K562 (cell line): ENCODE measurements around the gene ERP44. TPM values are rescaled to one million over a fixed set of nuclear protein-coding genes. Genes with fewer than 3 reads are reported as not detected.
A peak's percentile ranks its signal among the peaks of the same experiment; 100 is the strongest.

Experiments used
- JUND ChIP-seq, 2 experiments: IDR thresholded peaks; 2 replicates in 1 of 2; 3 replicates in 1 of 2; pipeline ENCODE4 v1.6.1; 2011; ENCODE audit warnings: borderline replicate concordance in 2 of 2, low read depth in 2 of 2, low read length in 2 of 2, improper control_type of control experiment in 1 of 2, missing biosample characterization in 1 of 2, missing genetic modification characterization in 1 of 2, missing genetic modification reagents in 1 of 2
- KAT2B ChIP-seq: IDR thresholded peaks from one replicate; pipeline ENCODE4 v1.6.1; 2012; ENCODE audit warnings: low read depth, mild to moderate bottlenecking, control low read depth, inconsistent platforms, low read length, moderate library complexity
- KHSRP ChIP-seq: fragments of 450-650 bp; IDR thresholded peaks from 2 replicates; pipeline ENCODE4 v1.6.1; 2017
- LCOR ChIP-seq: sonication (generic); formaldehyde crosslinking; IDR thresholded peaks from 2 replicates; pipeline ENCODE4 v1.8.0; 2022; ENCODE audit warnings: mild to moderate bottlenecking, missing genetic modification reagents
- POLR2AphosphoS5 ChIP-seq: IDR thresholded peaks from 2 replicates; pipeline ENCODE4 v1.6.1; 2011; ENCODE audit warnings: mild to moderate bottlenecking, low read depth, low read length, moderate library complexity; ENCODE audit not compliant: control insufficient read depth, insufficient read depth
- POLR2B ChIP-seq: fragments of 450-650 bp; IDR thresholded peaks from 2 replicates; pipeline ENCODE4 v1.6.1; 2018; ENCODE audit warnings: low read depth; ENCODE audit not compliant: partially characterized antibody
- RBBP5 ChIP-seq: fragments of 200-600 bp; sonication (generic); IDR thresholded peaks from 2 replicates; pipeline ENCODE4 v1.6.1; 2012; ENCODE audit warnings: borderline replicate concordance, mild to moderate bottlenecking, low read length, control low read depth, inconsistent platforms; ENCODE audit not compliant: insufficient read depth, poor library complexity, severe bottlenecking
- SMAD2 ChIP-seq: fragments of 150-350 bp; IDR thresholded peaks from 2 replicates; pipeline ENCODE4 v1.6.1; 2014; ENCODE audit warnings: low read depth, mild to moderate bottlenecking, low read length
- SMARCA4 ChIP-seq: fragments of 450-650 bp; IDR thresholded peaks from 2 replicates; pipeline ENCODE4 v1.6.1; 2016
- TCF7 ChIP-seq: sonication (generic); IDR thresholded peaks from 2 replicates; pipeline ENCODE4 v1.6.1; 2016; ENCODE audit warnings: antibody characterized with exemption, borderline replicate concordance
- WHSC1 ChIP-seq: IDR thresholded peaks from one replicate; pipeline ENCODE4 v1.6.1; 2012; ENCODE audit warnings: low read length, control low read depth, inconsistent platforms
- ZKSCAN8 ChIP-seq: fragments of 200-800 bp; sonication (Bioruptor generic); IDR thresholded peaks from 2 replicates; pipeline ENCODE4 v1.6.1; 2016; ENCODE audit warnings: missing genetic modification characterization, missing compliant biosample characterization
- ZNF263 ChIP-seq: sonication (generic); formaldehyde crosslinking; IDR thresholded peaks from 2 replicates; pipeline ENCODE4 v1.8.0; 2022; ENCODE audit warnings: mild to moderate bottlenecking, missing genetic modification reagents, borderline replicate concordance
- polyA plus RNA-seq, 8 experiments: library from polyadenylated mRNA; depleted of rRNA in 4 of 8; stranded (reverse) in 5 of 8; unstranded in 3 of 8; fragments of >200 nt; fragmentation: Nextera tagmentation in 2 of 8; fragmentation: Illumina TruSeq in 1 of 8; extraction: Ambion mirVana in 2 of 8; extraction: Trizol in 1 of 8; gene quantifications; 2 replicates each; pipeline versions ENCODE4 v1.2.1 to v1.2.3, GENCODE V29; 2011 to 2014; ENCODE audit warnings: inconsistent platforms in 1 of 8, missing spikeins in 1 of 8
- total RNA-seq, 7 experiments: library from RNA; depleted of rRNA in 6 of 7; stranded (reverse); fragments of >200 nt in 6 of 7; fragmentation: Illumina TruSeq in 2 of 7; extraction: Trizol in 2 of 7; gene quantifications; 2 replicates each; pipeline versions ENCODE4 v1.2.1 to v1.2.3, GENCODE V29; 2011 to 2021; ENCODE audit warnings: low replicate concordance in 1 of 7
- TF ChIP-seq, protein P1 (sequence below): fragments of 450-650 bp; formaldehyde crosslinking; IDR thresholded peaks from 2 replicates; pipeline ENCODE4 v1.4.0; 2020; ENCODE audit warnings: mild to moderate bottlenecking, moderate library complexity
- TF ChIP-seq, protein P2 (sequence below): fragments of 450-650 bp; IDR thresholded peaks from 2 replicates; pipeline ENCODE4 v1.6.1; 2016; ENCODE audit warnings: missing biosample characterization, missing genetic modification characterization
- TF ChIP-seq, protein P3 (sequence below): fragments of 450-650 bp; IDR thresholded peaks from 2 replicates; pipeline ENCODE4 v1.6.1; 2016; ENCODE audit warnings: borderline replicate concordance
- TF ChIP-seq, protein P4 (sequence below): fragments of 250-450 bp; sonication (Bioruptor Pico); IDR thresholded peaks from 2 replicates; pipeline ENCODE4 v1.9.0; 2021; ENCODE audit warnings: mild to moderate bottlenecking, inconsistent platforms
- TF ChIP-seq, protein P5 (sequence below): sonication (generic); formaldehyde crosslinking; IDR thresholded peaks from 2 replicates; pipeline ENCODE4 v1.8.0; 2022; ENCODE audit warnings: missing genetic modification reagents, mild to moderate bottlenecking, moderate library complexity, borderline replicate concordance

Gene ERP44
- total and polyA plus RNA-seq, 9 of the 15 experiments (the other 6 are each of a cell fraction or from before 2014, with no cell fraction given), result 9.2 to 23.4 (median 13.6) TPM

DNA sequence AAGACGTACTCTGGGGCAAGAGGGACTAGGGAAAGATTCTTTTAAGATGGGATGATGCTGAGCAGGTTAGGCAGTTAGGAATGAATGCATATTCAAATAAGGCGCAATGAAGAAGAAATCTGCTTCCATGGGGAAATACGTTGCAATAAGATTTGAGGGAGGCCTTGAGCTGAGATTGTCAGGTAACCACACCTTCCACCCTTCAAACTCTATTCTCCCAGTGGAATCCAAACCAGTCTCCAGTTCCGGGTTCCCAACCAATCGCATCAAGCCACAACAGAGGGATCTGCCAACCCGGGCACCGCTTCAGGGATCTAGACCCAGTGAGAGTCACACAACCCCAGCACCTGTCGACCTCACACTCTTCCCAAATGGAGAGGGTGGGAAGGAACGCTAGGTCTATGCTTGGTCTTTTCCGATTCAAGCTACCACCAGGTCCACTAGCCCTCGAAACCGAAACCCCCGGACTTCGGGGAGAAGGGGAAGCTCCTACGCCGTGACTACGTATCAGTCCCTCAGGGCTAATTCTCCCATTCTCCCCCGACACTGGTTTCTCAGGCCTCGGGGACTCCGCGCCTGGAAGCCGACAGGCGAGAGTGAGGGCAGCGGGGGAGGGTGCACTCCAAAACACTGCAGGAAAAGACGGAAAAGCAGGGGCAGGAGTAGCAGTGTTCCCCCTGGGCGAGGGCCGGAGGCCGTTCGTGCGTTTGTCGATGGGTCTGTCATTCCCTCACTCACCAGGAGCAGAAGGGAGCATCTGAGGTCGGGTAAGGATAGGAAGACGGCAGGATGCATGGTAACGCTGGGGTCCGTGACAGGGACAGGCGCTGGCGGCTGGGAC lies 534 bp downstream of the ERP44 start (continued):
- TF ChIP-seq, protein P1, sequence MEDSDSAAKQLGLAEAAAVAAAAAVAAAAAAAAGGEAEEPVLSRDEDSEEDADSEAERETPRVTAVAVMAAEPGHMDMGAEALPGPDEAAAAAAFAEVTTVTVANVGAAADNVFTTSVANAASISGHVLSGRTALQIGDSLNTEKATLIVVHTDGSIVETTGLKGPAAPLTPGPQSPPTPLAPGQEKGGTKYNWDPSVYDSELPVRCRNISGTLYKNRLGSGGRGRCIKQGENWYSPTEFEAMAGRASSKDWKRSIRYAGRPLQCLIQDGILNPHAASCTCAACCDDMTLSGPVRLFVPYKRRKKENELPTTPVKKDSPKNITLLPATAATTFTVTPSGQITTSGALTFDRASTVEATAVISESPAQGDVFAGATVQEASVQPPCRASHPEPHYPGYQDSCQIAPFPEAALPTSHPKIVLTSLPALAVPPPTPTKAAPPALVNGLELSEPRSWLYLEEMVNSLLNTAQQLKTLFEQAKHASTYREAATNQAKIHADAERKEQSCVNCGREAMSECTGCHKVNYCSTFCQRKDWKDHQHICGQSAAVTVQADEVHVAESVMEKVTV (CRISPR knock-in tag), result 0 out of 2 replicates have a peak, but pooled peaks have one; percentile 9
- TF ChIP-seq SMARCA4, result 0 out of 2 replicates have a peak, but pooled peaks have one; percentile 10
- no peak for TF ChIP-seq SMAD2
- no peak for TF ChIP-seq WHSC1
- TF ChIP-seq, protein P2, sequence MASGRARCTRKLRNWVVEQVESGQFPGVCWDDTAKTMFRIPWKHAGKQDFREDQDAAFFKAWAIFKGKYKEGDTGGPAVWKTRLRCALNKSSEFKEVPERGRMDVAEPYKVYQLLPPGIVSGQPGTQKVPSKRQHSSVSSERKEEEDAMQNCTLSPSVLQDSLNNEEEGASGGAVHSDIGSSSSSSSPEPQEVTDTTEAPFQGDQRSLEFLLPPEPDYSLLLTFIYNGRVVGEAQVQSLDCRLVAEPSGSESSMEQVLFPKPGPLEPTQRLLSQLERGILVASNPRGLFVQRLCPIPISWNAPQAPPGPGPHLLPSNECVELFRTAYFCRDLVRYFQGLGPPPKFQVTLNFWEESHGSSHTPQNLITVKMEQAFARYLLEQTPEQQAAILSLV (tag), result no peak
- TF ChIP-seq KAT2B, result no peak
- no peak for TF ChIP-seq TCF7
- 0 out of 2 replicates have a peak, but pooled peaks have one; percentile 3 for TF ChIP-seq ZNF263
- TF ChIP-seq POLR2B, result no peak
- TF ChIP-seq, protein P3, sequence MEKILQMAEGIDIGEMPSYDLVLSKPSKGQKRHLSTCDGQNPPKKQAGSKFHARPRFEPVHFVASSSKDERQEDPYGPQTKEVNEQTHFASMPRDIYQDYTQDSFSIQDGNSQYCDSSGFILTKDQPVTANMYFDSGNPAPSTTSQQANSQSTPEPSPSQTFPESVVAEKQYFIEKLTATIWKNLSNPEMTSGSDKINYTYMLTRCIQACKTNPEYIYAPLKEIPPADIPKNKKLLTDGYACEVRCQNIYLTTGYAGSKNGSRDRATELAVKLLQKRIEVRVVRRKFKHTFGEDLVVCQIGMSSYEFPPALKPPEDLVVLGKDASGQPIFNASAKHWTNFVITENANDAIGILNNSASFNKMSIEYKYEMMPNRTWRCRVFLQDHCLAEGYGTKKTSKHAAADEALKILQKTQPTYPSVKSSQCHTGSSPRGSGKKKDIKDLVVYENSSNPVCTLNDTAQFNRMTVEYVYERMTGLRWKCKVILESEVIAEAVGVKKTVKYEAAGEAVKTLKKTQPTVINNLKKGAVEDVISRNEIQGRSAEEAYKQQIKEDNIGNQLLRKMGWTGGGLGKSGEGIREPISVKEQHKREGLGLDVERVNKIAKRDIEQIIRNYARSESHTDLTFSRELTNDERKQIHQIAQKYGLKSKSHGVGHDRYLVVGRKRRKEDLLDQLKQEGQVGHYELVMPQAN, result peak; percentile 83; the same call in 1 of the 2 replicates
- no peak for TF ChIP-seq KHSRP
- TF ChIP-seq ZKSCAN8 (CRISPR knock-in tag), result 0 out of 2 replicates have a peak, but pooled peaks have one; percentile 11
- no peak for TF ChIP-seq POLR2AphosphoS5
- TF ChIP-seq, protein P4, sequence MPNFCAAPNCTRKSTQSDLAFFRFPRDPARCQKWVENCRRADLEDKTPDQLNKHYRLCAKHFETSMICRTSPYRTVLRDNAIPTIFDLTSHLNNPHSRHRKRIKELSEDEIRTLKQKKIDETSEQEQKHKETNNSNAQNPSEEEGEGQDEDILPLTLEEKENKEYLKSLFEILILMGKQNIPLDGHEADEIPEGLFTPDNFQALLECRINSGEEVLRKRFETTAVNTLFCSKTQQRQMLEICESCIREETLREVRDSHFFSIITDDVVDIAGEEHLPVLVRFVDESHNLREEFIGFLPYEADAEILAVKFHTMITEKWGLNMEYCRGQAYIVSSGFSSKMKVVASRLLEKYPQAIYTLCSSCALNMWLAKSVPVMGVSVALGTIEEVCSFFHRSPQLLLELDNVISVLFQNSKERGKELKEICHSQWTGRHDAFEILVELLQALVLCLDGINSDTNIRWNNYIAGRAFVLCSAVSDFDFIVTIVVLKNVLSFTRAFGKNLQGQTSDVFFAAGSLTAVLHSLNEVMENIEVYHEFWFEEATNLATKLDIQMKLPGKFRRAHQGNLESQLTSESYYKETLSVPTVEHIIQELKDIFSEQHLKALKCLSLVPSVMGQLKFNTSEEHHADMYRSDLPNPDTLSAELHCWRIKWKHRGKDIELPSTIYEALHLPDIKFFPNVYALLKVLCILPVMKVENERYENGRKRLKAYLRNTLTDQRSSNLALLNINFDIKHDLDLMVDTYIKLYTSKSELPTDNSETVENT (CRISPR knock-in tag), result no peak
- no peak for TF ChIP-seq RBBP5
- TF ChIP-seq, protein P5, sequence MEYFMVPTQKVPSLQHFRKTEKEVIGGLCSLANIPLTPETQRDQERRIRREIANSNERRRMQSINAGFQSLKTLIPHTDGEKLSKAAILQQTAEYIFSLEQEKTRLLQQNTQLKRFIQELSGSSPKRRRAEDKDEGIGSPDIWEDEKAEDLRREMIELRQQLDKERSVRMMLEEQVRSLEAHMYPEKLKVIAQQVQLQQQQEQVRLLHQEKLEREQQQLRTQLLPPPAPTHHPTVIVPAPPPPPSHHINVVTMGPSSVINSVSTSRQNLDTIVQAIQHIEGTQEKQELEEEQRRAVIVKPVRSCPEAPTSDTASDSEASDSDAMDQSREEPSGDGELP (CRISPR knock-in tag), result 0 out of 2 replicates have a peak, but pooled peaks have one; percentile 20
- TF ChIP-seq JUND (IDR thresholded peaks at IDR 0.05; ENCODE audit: borderline replicate concordance, low read depth, low read length), result no peak
- no peak for TF ChIP-seq JUND (tag; IDR thresholded peaks at IDR 0.05; ENCODE audit: borderline replicate concordance, low read depth, low read length)
- TF ChIP-seq LCOR (CRISPR knock-in tag), result peak; percentile 1; the same call in 1 of the 2 replicates
